Kidney tubule cell (primary cell): ENCODE data around the gene ZFP36L1.
A peak's percentile ranks its signal among the peaks of the same experiment; 100 is the strongest.

Experiments
- DNase-seq: peaks from one replicate; pipeline ENCODE4 v3.0.0-alpha.2; 2018; ENCODE audit warnings: low spot score

ZFP36L1 gene

GRCh38 chr14:68762953-68763764 is 29.7 kb downstream of the ZFP36L1 start:
- peak; percentile 31 for DNase-seq

GRCh38 chr14:68761391-68761790 is 31.5 kb downstream of the ZFP36L1 start:
- no peak for DNase-seq

GRCh38 chr14:68760761-68761160 is 32.1 kb downstream of the ZFP36L1 start:
- DNase-seq: no peak

DNA sequence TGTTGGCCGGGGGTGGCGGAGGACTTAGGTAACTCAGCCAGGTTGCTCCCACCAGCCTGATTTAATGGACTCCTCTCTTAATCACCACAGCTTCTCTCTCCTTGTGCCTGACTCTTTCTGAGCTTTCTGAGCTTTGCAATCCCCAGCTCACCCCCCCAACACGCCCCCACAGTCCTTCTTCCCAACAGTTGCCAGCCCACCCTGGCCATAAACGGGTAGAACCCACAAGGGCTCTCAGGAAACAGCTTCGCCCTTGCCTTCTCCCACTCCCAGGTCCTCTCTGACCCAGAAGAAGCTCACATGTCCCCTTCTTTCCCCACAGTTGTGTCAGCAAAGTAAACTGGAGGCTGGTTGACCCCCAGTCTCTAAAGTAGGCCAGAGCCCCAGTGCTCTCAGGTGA is 32.9 kb downstream of the ZFP36L1 start:
- no peak for DNase-seq

DNA sequence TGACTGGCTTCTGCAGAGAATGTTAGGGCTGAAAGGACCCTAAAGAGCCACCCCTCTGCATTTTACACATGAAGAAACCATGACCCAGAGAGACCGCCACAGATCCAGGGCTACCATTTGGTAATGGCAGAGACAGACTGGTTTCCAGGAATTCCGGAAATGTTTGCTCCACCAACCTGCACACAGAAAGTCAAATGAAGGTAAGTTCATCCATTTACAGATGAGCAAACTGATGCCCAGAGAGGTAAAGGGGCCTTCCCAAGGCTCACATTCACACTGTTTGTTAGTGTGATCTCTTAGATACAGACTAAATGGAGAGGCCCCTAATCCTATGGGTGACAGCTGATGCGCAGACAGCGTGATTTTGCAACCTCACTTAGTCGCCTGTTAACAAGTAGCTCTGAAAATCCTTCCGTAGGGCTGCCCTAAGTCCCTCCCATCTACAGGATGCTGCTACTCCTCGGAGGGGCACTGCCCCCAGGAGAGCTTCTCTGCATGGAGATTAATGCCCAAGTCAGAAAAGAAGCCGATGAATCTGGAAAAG is 33.8 kb downstream of the ZFP36L1 start:
- DNase-seq: no peak

DNA sequence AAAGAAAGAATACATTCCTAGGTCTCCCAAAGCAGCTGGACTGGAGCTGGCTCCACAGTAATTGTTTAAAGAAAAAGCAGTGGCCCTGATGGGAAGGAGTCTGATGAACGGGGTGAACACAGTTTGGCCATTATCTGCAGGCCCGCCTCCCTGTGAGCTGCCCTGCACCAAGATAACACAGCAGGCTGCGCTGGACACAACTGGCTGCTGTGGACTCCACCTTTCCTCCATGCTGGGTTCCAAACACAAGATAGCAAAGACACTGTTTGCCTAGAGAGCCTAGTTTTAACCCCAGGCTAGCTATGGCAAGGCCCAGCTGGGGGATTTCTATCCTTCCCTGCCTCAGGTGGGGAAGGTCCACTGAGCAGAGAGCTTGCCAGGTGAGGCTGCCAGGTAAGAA is 34.6 kb downstream of the ZFP36L1 start:
- DNase-seq: no peak

GRCh38 chr14:68757618-68758081 is 35.2 kb downstream of the ZFP36L1 start:
- peak; percentile 87 for DNase-seq

DNA sequence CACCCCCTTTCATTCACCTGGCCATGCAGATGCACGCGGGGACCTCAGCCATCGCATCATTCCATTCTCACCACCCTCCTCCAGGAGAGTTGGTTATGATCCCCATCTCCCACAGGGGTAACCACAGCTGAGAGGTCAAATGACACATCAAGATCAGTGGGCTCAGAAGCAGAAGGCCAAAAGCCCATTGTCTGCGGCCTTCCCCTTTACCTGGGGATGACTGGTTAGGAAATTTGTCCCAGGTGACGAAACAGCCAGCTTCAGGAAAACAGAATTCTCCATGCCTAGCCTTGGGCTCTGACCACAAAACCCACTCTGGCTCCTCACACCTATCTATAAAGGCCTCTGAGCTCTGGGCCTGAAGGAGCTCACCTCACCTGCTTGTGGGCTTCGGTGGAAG is 36.1 kb downstream of the ZFP36L1 start:
- DNase-seq: peak; percentile 54

- no peak for DNase-seq
These were observed 36.8 kb downstream of the ZFP36L1 start for GRCh38 chr14:68756000-68756481.

- DNase-seq: no peak
These were observed 37.9 kb downstream of the ZFP36L1 start for GRCh38 chr14:68755016-68755353.

- no peak for DNase-seq
These were observed 39.2 kb downstream of the ZFP36L1 start for GRCh38 chr14:68753690-68754089.

GRCh38 chr14:68752271-68753006 is 40.4 kb downstream of the ZFP36L1 start:
- no peak for DNase-seq

- peak; percentile 46 for DNase-seq
These were observed 43.1 kb downstream of the ZFP36L1 start for GRCh38 chr14:68749487-68750475.

GRCh38 chr14:68748691-68749090 is 44.2 kb downstream of the ZFP36L1 start:
- peak; percentile 79 for DNase-seq

- no peak for DNase-seq
These were observed 44.6 kb downstream of the ZFP36L1 start for GRCh38 chr14:68748260-68748659.

GRCh38 chr14:68747393-68747792 is 45.5 kb downstream of the ZFP36L1 start:
- DNase-seq: no peak

DNA sequence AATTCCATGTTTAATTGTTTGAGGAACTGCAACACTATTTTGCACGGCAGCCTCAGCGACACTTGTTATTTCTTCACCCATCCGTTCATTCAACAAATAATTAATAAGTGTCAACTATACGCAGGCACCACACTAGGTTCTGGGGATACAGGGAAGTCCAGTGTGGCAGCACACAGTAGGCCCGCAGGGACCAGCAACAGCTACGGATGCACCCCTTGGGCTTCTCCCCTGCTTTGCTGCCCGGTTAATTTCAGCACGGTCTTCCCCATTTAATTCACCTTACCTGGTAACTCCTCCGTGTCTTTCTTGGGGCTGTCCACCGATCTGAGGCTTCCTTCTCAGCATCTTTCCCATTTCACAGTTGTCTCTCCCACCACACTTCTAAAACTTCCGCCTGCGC is 48.3 kb downstream of the ZFP36L1 start:
- no peak for DNase-seq

DNA sequence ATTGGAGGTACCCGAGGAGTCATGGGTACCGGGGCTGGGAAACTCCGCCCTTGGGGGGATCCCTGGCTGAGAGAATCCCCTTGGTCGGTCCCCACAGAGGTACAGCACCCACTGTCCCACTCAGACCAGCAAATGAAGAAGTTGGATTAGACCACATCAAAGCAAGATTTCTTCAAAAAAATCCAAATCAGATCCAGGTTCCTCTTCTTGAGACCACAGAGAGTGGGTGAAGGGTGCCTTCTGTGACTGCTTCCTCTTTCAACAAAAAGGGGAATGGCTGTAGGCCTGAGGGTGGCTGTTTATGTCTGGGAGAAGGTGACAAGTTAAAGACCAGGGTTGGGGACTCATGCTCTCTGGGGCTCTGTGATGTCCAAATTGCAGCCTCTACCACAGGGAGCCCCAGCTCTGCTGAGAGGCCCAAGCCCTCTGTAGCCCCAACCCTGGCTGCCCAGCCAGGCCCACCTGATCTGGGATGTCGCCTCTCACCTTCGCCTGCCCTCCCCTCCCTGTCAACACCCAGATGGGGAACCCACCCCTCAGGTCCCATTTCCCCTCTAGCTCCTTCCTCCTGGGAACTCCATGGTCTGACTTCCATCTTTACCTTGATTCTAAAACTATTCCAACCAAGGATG is 50.9 kb downstream of the ZFP36L1 start:
- DNase-seq: no peak

DNA sequence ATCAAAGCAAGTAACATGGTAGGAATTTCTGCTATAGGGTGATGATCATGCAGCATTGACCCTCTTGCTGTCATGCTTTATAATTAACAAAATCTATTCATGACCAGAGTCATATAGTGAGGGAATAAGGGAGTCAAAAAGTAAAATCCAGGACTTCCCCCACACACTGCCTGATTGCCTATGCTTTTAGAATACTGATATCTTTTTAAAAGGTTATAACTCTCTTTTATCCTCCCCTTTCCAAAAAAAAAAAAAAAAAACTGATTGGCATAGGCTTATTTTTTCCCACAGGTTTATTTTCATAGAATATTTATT is 51.4 kb downstream of the ZFP36L1 start:
- DNase-seq: no peak

DNA sequence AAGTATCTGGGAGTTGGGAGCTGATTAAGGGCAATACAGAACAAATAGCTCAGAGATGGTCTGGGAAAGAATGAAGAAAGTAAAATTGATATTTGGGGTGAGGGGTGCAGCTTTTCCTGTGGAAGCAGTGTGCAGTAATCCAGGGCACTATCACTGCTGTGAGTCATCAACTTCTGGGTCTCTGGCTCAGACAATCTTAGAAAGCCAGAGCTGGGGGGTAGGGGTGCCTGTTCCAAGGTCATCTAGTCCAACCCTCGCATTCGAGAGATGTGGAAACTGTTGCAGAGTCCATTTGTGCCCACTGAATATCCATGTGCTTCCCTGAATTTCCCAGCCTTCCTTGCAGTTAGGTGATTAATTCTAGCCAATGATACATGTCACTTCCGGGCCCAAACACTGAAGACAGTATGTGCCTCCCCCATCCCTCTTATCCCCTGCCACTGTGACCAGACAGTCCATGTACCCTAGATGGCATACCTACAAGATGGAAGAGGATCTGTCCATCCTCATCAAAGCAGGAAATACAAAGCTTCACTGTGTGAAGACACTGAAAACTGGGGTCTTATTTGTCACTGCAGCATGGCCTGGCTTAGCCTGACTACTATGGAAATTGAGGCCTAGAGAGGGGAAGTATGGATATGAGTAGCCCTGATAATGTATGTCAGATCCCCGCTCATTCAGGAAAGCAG is 51.9 kb downstream of the ZFP36L1 start:
- no peak for DNase-seq

DNA sequence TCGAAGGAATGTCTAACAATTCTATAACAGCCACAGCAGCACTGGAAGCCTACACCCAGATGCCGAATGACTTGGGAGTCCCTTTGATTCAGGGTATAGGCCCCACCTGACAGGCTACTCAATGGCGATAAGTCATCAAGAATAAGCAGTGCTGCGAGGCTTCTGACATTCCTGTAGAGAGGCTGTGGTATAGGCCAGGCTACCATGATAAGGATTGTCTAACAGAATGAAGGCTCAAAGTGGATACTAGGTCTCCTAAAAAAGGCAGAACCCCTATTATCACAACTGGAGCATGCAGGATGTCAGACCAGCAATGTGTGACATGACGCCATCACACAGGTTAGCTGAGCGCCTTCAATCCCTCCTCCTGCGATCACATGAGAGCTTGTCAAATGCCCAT is 53.2 kb downstream of the ZFP36L1 start:
- no peak for DNase-seq
